CD4-positive, alpha-beta T cell (primary cell): Measurements from ENCODE around the gene TPP2. TPM values are rescaled to one million over a fixed set of nuclear protein-coding genes. Genes with fewer than 3 reads are reported as not detected.

ENCODE experiments used
- ATAC-seq: fragments of 200-7000 bp; cut with Tn5 transposase; one replicate; pipeline ENCODE4 v1.10.0; 2022; ENCODE audit warnings: mild to moderate bottlenecking; ENCODE audit not compliant: poor library complexity
- CTCF ChIA-PET: fragments of 350-600 bp; sonication (Branson Sonifier 250); formaldehyde crosslinking; loops from one replicate; lab custom pipeline; 2021; ENCODE audit warnings: antibody characterized with exemption, inconsistent platforms; lab: Charles Lee
- POLR2A ChIA-PET: fragments of 350-600 bp; sonication (Branson Sonifier 250); formaldehyde crosslinking; loops from one replicate; lab custom pipeline; 2021; ENCODE audit warnings: antibody characterized with exemption, inconsistent platforms; lab: Charles Lee
- DNase-seq, 14 experiments: peaks; one replicate each; pipeline ENCODE4 v3.0.0-alpha.2; 2013 to 2020; ENCODE audit warnings: mixed read lengths in 2 of 14
- H3K27ac ChIP-seq, 2 donors: one replicate each; pipeline versions ENCODE4 v1.5.1 to v1.7.0; 2013; ENCODE audit warnings: low read length in 2 of 2, low read depth in 1 of 2, mild to moderate bottlenecking in 1 of 2
- H3K27me3 ChIP-seq, 2 experiments: 1 replicate in 1 of 2; 2 replicates in 1 of 2; pipeline versions ENCODE4 v1.6.1 to v1.7.0; 2013; ENCODE audit warnings: low read length in 2 of 2, control low read depth in 1 of 2, mild to moderate bottlenecking in 1 of 2, moderate library complexity in 1 of 2; ENCODE audit not compliant: insufficient read depth in 2 of 2, control insufficient read depth in 1 of 2
- H3K36me3 ChIP-seq: one replicate; pipeline ENCODE4 v1.6.1; 2013; ENCODE audit warnings: low read length, control low read depth; ENCODE audit not compliant: insufficient read depth
- H3K4me1 ChIP-seq: one replicate; pipeline ENCODE4 v1.6.1; 2013; ENCODE audit warnings: low read length, control low read depth; ENCODE audit not compliant: insufficient read depth
- H3K4me3 ChIP-seq: one replicate; pipeline ENCODE4 v1.5.1; 2013; ENCODE audit warnings: mild to moderate bottlenecking, low read length, moderate library complexity
- H3K9me3 ChIP-seq, 2 experiments: 1 replicate in 1 of 2; 2 replicates in 1 of 2; pipeline versions ENCODE4 v1.6.1 to v1.7.0; 2013; ENCODE audit warnings: low read length in 2 of 2, mild to moderate bottlenecking in 2 of 2, control low read depth in 1 of 2, moderate library complexity in 1 of 2; ENCODE audit not compliant: control insufficient read depth in 1 of 2, insufficient read depth in 1 of 2
- H3K27ac Mint-ChIP-seq: one replicate; pipeline ENCODE4 v1.8.0; 2020; ENCODE audit warnings: mixed read lengths
- H3K27me3 Mint-ChIP-seq: one replicate; pipeline ENCODE4 v1.8.0; 2021; ENCODE audit warnings: mixed read lengths
- H3K36me3 Mint-ChIP-seq: one replicate; pipeline ENCODE4 v1.8.0; 2021; ENCODE audit warnings: low read depth, mixed read lengths
- H3K4me1 Mint-ChIP-seq: one replicate; pipeline ENCODE4 v1.8.0; 2021; ENCODE audit warnings: low read depth, mixed read lengths
- H3K4me3 Mint-ChIP-seq: one replicate; pipeline ENCODE4 v1.8.0; 2020; ENCODE audit warnings: mild to moderate bottlenecking, mixed read lengths
- H3K9me3 Mint-ChIP-seq: one replicate; pipeline ENCODE4 v1.8.0; 2020; ENCODE audit warnings: mixed read lengths
- intact Hi-C, 2 experiments: fragments of 100-400 bp; cut with DNase I in 1 of 2; cut with micrococcal nuclease in 1 of 2; formaldehyde crosslinking; loops; one replicate each; pipeline versions ENCODE4 v1.15.1 to v1.9.0; 2023 to 2025; cut with DNase I, micrococcal nuclease
- total RNA-seq, 174 experiments: library from RNA in 2 of 174; stranded (reverse) in 2 of 174; gene quantifications; one replicate each; pipeline ENCODE4 v1.2.3 and lab custom pipeline; 2021 to 2026
- TF ChIP-seq, protein P1 (sequence below): fragments of 200-600 bp; IDR thresholded peaks from one replicate; pipeline ENCODE4 v1.8.0; 2022; ENCODE audit warnings: antibody characterized with exemption, mild to moderate bottlenecking

TPP2 gene
- total RNA-seq, 2 experiments from 2014 or later = 146 to 147 TPM

DNA sequence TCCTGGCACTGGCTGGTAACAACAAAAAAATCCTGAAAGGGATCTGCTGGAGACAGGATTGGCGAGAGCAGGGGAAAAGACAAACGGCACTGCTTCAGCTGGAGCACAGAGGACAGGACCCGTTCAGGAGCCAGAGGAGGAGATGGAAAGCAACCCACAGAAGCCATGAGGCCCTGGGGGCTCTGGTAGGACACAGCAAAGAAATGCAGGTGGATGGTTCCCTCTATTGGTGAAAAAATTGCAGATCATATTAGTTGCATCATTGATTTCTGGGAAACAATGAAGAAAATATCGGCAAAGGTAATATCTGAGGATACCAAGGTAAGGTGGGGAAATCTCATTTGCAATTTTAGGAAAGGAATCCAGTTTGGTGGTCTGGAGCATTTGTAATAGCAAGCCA is 25.7 kb upstream of the TPP2 start:
- peaks cover 22% of the 10 kb centered on the region for H3K27me3 Mint-ChIP-seq
- ChIA-PET CTCF (no interaction called here), POLR2A (interaction anchor here (1.2 kb wide), 1 partner anchor 25 kb away, joined by 4 read pairs; no protein-coding TSS in a partner anchor)
- intact Hi-C loops = no loop called here
- no peak overlapping the region for H3K4me3 Mint-ChIP-seq
- Histone ChIP-seq H3K4me3 (no peak overlapping the region), H3K36me3 (no peaks in the 10 kb centered on the region), H3K27ac (no peak overlapping the region), H3K9me3 (no peaks in the 10 kb centered on the region), H3K4me1 (no peaks in the 10 kb centered on the region), H3K27me3 (peaks cover 0 to 11% of the 10 kb centered on the region in 2 experiments)
- no peaks in the 10 kb centered on the region for H3K9me3 Mint-ChIP-seq
- TF ChIP-seq, protein P1, sequence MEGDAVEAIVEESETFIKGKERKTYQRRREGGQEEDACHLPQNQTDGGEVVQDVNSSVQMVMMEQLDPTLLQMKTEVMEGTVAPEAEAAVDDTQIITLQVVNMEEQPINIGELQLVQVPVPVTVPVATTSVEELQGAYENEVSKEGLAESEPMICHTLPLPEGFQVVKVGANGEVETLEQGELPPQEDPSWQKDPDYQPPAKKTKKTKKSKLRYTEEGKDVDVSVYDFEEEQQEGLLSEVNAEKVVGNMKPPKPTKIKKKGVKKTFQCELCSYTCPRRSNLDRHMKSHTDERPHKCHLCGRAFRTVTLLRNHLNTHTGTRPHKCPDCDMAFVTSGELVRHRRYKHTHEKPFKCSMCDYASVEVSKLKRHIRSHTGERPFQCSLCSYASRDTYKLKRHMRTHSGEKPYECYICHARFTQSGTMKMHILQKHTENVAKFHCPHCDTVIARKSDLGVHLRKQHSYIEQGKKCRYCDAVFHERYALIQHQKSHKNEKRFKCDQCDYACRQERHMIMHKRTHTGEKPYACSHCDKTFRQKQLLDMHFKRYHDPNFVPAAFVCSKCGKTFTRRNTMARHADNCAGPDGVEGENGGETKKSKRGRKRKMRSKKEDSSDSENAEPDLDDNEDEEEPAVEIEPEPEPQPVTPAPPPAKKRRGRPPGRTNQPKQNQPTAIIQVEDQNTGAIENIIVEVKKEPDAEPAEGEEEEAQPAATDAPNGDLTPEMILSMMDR = no peak
- no peaks in the 10 kb centered on the region for H3K4me1 Mint-ChIP-seq
- no peak for DNase-seq
- no peak overlapping the region for H3K27ac Mint-ChIP-seq
- H3K36me3 Mint-ChIP-seq = no peaks in the 10 kb centered on the region
- no peak for ATAC-seq

DNA sequence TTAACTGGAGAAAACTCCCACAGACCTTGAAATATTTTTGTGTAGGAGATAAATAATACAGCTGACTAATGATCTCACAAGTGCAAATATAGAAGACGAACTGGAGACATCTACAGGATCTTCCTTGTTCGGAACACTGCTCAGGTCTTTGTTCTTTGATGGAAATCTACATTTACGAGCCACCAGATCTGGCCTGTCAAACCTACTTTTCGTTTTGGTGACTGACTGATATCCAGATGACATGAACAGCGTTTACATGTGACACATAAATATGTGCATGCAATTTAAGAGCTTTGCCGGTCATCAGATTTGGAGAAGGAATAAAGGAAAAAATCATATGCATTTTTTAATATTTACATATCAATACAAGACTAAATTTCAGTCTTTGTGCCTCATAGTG is 24.5 kb upstream of the TPP2 start:
- peaks cover 9% of the 10 kb centered on the region for H3K27me3 Mint-ChIP-seq
- Histone ChIP-seq H3K27me3 (peaks cover 0 to 6% of the 10 kb centered on the region in 2 experiments), H3K27ac (no peak overlapping the region), H3K4me1 (no peaks in the 10 kb centered on the region), H3K4me3 (no peak overlapping the region), H3K36me3 (no peaks in the 10 kb centered on the region), H3K9me3 (no peaks in the 10 kb centered on the region)
- CTCF ChIA-PET = no interaction called here
- ATAC-seq (no peak), DNase-seq (no peak)
- POLR2A ChIA-PET = no interaction called here
- H3K9me3 Mint-ChIP-seq = no peaks in the 10 kb centered on the region
- TF ChIP-seq, protein P1 = no peak
- H3K27ac Mint-ChIP-seq = no peak overlapping the region
- intact Hi-C loops = no loop called here
- no peaks in the 10 kb centered on the region for H3K4me1 Mint-ChIP-seq
- H3K4me3 Mint-ChIP-seq = no peak overlapping the region
- no peaks in the 10 kb centered on the region for H3K36me3 Mint-ChIP-seq

DNA sequence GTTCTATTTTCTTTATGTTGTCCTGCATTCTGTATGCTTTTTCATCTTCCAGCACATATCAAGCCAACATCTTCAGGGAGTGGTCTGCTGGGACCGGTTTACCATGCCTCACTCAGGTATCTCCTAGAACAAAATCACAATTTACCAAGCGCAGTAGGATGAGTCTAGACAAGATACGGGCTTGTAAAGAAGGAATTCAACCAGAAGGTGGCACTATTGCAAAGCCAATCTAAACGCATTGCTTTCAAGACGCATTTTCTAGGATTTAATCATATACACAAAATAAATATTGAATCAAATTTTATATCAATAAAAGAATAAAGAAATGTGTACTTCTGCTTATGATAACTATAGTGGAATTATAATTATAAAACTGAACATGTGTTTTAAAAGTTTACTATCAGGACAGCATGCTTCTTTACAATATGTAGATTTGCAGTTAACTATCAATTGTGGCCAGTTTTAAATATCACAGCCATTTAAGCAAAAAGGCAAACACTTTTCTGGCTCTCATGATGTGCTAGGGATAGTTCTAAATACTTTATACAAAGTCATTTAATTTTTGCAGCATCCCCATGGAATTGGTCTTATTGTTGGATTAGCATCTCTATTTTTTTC is 16.1 kb upstream of the TPP2 start:
- H3K4me3 Mint-ChIP-seq = no peak overlapping the region
- H3K9me3 ChIP-seq = no peaks in the 10 kb centered on the region
- H3K36me3 Mint-ChIP-seq = no peaks in the 10 kb centered on the region
- no peaks in the 10 kb centered on the region for H3K36me3 ChIP-seq
- POLR2A ChIA-PET = interaction anchor here (1.0 to 7.1 kb wide), 3 partner anchors 11 to 15 kb away, joined by 4 to 46 read pairs (median 7); partner anchors contain the start of gene TPP2
- DNase-seq (peak in 6 of 14 experiments; percentile 11 to 83 (median 64)), ATAC-seq (peak; percentile 85)
- peaks cover 4% of the 10 kb centered on the region for H3K27me3 Mint-ChIP-seq
- TF ChIP-seq, protein P1 = peak; percentile 88
- no peak overlapping the region for H3K27ac Mint-ChIP-seq
- no peak overlapping the region for H3K4me3 ChIP-seq
- CTCF ChIA-PET = interaction anchor here (0.9 to 1.2 kb wide), 3 partner anchors 144 to 295 kb away, joined by 3 to 4 read pairs (median 3); no protein-coding TSS in a partner anchor
- intact Hi-C loops = loop anchor here (1.0 to 5.0 kb wide), 4 partner anchors 37 to 267 kb away; no protein-coding TSS in a partner anchor
- H3K9me3 Mint-ChIP-seq = no peaks in the 10 kb centered on the region
- H3K27me3 ChIP-seq = no peaks in the 10 kb centered on the region
- peaks cover 8% of the 10 kb centered on the region for H3K4me1 Mint-ChIP-seq
- H3K27ac ChIP-seq = no peak overlapping the region
- H3K4me1 ChIP-seq = peaks cover 4% of the 10 kb centered on the region
